ENCODE results near the gene ORC4. TPM values are rescaled to one million over a fixed set of nuclear protein-coding genes. Genes with fewer than 3 reads are reported as not detected.

ORC4 gene
- total RNA-seq, 1 experiment from 2014 or later = 72.9 TPM

- H3K4me3 Mint-ChIP-seq = no peak overlapping the region
- no peak overlapping the region for H3K27ac Mint-ChIP-seq
- no peaks in the 10 kb centered on the region for H3K27me3 Mint-ChIP-seq (ENCODE audit: low read depth)
- H3K36me3 Mint-ChIP-seq (ENCODE audit: insufficient read depth in 1 of 3, low read depth in 3 of 3) = peaks cover 2 to 17% (median 15%) of the 10 kb centered on the region in 3 experiments; a peak in 6 of 7 replicates
- Histone ChIP-seq H2BK120ac (ENCODE audit: low read depth, low read length, poor library complexity, severe bottlenecking) (no peak overlapping the region), H3K4me2 (ENCODE audit: insufficient read depth, insufficient read length, low read length) (no peak overlapping the region), H3K56ac (ENCODE audit: insufficient read length, low read depth, low read length) (no peak overlapping the region), H3K9ac (ENCODE audit: extremely low read depth, insufficient read length, low read length) (no peak overlapping the region), H4K91ac (ENCODE audit: insufficient read length, low read depth, low read length) (no peak overlapping the region), H3K27me3 (ENCODE audit: insufficient read depth, low read length) (no peaks in the 10 kb centered on the region), H2BK20ac (ENCODE audit: low read depth, low read length, poor library complexity, severe bottlenecking) (no peak overlapping the region), H2BK12ac (ENCODE audit: insufficient read length, low read depth, low read length) (no peak overlapping the region), H3K27ac (ENCODE audit: insufficient read length, low read depth, low read length) (no peak overlapping the region), H2BK5ac (ENCODE audit: insufficient read length, low read length) (no peak overlapping the region), H3K14ac (ENCODE audit: insufficient read depth, low read length) (no peak overlapping the region), H4K8ac (replicated peaks; ENCODE audit: insufficient read length, low read depth, low read length) (no peak overlapping the region), H2BK15ac (ENCODE audit: low read depth, low read length) (no peak overlapping the region), H4K20me1 (ENCODE audit: control insufficient read depth, insufficient read depth, insufficient read length) (no peaks in the 10 kb centered on the region), H3K79me2 (ENCODE audit: insufficient read depth, low read length) (no peaks in the 10 kb centered on the region), H3K18ac (ENCODE audit: insufficient read length, low read depth, low read length) (no peak overlapping the region), H3T11ph (ENCODE audit: low read length) (no peak overlapping the region), H2AFZ (ENCODE audit: low read length) (no peak overlapping the region), H3K23ac (ENCODE audit: insufficient read length, low read depth, low read length) (no peak overlapping the region), H3K9me3 (ENCODE audit: control insufficient read depth, low read depth, low read length) (no peaks in the 10 kb centered on the region), H3K23me2 (ENCODE audit: insufficient read length, low read depth, low read length, poor library complexity, severe bottlenecking) (no peaks in the 10 kb centered on the region), H2AK5ac (ENCODE audit: insufficient read length, low read length) (no peak overlapping the region), H3K79me1 (ENCODE audit: insufficient read depth, low read depth, low read length, poor library complexity, severe bottlenecking) (no peaks in the 10 kb centered on the region), H4K5ac (ENCODE audit: insufficient read length, low read depth, low read length) (no peak overlapping the region), H3K4me1 (ENCODE audit: insufficient read depth, low read length) (no peaks in the 10 kb centered on the region), H3K4ac (ENCODE audit: low read depth, low read length) (no peak overlapping the region)
- no peaks in the 10 kb centered on the region for H3K4me1 Mint-ChIP-seq
- no peak for DNase-seq
- no peak for TF ChIP-seq CTCF (conservative IDR thresholded peaks at IDR 0.05)
- H3K9me3 Mint-ChIP-seq = no peaks in the 10 kb centered on the region; a peak in 1 of 5 replicates
- no CpG with 5 or more reads among the region's 3 CpGs for WGBS (ENCODE audit: extremely low coverage, insufficient read length, low lambda C conversion rate)
Observed at GRCh38 chr2:147923846-147924245, 96.7 kb downstream of the ORC4 start.
